Vagina (tissue), 2 donors: ENCODE results near the gene FAM185A.
"Not testable (repeated sequence)": the region's sequence is repeated elsewhere in the genome, so short reads cannot be mapped to it uniquely, and the experiment has no call there.

ENCODE experiments used
- POLR2A ChIP-seq, 2 donors: fragments of 450-650 bp; IDR thresholded peaks; one replicate each; pipeline ENCODE4 v1.6.1; 2017; ENCODE audit warnings: antibody characterized with exemption in 2 of 2, mild to moderate bottlenecking in 2 of 2, moderate library complexity in 2 of 2
- POLR2AphosphoS5 ChIP-seq, 2 donors: sonication (generic); formaldehyde crosslinking; IDR thresholded peaks; one replicate each; pipeline ENCODE4 v1.9.0; 2017; ENCODE audit warnings: antibody characterized with exemption in 2 of 2, mild to moderate bottlenecking in 2 of 2, low read depth in 1 of 2; ENCODE audit not compliant: insufficient read depth in 1 of 2
- TF ChIP-seq, protein P1 (sequence below), 3 experiments: fragments of 450-650 bp in 2 of 3; fragments of 200-600 bp in 1 of 3; sonication (generic) in 1 of 3; IDR thresholded peaks; one replicate each; pipeline ENCODE4 v1.5.1; 2017 to 2019; ENCODE audit warnings: antibody characterized with exemption in 3 of 3, mild to moderate bottlenecking in 2 of 3, moderate library complexity in 2 of 3

- TF ChIP-seq POLR2A (IDR thresholded peaks at IDR 0.05); POLR2AphosphoS5 (IDR thresholded peaks at IDR 0.05; ENCODE audit: insufficient read depth in 1 of 2, low read depth in 1 of 2): not testable (repeated sequence)
- TF ChIP-seq, protein P1, sequence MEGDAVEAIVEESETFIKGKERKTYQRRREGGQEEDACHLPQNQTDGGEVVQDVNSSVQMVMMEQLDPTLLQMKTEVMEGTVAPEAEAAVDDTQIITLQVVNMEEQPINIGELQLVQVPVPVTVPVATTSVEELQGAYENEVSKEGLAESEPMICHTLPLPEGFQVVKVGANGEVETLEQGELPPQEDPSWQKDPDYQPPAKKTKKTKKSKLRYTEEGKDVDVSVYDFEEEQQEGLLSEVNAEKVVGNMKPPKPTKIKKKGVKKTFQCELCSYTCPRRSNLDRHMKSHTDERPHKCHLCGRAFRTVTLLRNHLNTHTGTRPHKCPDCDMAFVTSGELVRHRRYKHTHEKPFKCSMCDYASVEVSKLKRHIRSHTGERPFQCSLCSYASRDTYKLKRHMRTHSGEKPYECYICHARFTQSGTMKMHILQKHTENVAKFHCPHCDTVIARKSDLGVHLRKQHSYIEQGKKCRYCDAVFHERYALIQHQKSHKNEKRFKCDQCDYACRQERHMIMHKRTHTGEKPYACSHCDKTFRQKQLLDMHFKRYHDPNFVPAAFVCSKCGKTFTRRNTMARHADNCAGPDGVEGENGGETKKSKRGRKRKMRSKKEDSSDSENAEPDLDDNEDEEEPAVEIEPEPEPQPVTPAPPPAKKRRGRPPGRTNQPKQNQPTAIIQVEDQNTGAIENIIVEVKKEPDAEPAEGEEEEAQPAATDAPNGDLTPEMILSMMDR (IDR thresholded peaks at IDR 0.05), result not testable (repeated sequence)
Observed at GRCh38 chr7:102838572-102839101, 89.8 kb downstream of the FAM185A start.
